GM13976 (cell line): ENCODE results near the gene SLC35E3.

Experiments used
- DNase-seq: peaks from one replicate; pipeline ENCODE4 v3.0.0; 2012; ENCODE audit warnings: low spot score
- in situ Hi-C: fragments of 300-500 bp; cut with MboI; formaldehyde crosslinking; loops from one replicate; pipeline ENCODE4 v1.12.0; 2022; ENCODE audit warnings: low sequenced_read_pairs, mixed read lengths, inconsistent platforms; ENCODE audit not compliant: unreplicated experiment
- TF ChIP-seq, protein P1 (sequence below): IDR thresholded peaks from 2 replicates; pipeline ENCODE4 v1.5.1; 2012; ENCODE audit warnings: borderline replicate concordance, mild to moderate bottlenecking; ENCODE audit not compliant: insufficient read depth; ENCODE audit errors: extremely low read depth, missing control alignments, control extremely low read depth

Gene SLC35E3

DNA sequence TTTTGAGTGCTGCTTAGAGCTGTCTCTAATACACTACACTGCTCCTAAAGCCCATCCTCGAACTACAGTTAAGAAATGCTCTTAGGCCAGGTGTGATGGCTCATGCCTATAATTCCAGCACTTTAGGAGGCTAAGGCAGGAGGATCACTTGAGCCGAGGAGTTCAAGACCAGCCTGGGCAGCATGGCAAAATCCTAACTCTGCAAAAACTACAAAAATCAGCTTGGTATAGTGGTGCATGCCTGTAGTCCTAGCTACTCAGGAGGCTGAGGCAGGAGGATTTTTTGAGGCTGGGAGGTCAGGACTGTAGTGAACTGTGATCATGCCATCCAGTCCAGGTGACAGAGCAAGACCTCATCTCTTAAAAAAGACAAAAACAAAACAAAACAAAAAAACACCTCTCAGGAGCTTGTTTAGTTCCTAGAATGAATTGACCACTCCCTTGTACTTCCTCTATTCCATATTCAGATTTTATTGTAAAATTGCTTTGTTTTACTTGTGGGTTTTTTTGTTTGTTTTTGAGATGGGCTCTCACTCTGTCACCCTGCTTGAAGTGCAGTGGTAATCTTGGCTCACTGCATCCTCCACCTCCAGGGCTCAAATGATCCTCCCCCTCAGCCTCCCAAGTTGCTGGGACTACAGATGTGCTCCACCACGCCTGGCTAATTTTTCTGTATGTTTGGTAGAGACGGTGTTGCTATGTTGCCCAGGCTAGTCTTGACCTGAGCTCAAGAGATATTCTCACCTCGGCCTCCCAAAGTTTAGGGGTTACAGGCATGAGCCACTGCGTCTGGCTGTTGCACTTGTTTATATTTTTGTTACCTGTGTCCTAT is 75.6 kb downstream of the SLC35E3 start:
- in situ Hi-C loops = no loop called here
- TF ChIP-seq, protein P1, sequence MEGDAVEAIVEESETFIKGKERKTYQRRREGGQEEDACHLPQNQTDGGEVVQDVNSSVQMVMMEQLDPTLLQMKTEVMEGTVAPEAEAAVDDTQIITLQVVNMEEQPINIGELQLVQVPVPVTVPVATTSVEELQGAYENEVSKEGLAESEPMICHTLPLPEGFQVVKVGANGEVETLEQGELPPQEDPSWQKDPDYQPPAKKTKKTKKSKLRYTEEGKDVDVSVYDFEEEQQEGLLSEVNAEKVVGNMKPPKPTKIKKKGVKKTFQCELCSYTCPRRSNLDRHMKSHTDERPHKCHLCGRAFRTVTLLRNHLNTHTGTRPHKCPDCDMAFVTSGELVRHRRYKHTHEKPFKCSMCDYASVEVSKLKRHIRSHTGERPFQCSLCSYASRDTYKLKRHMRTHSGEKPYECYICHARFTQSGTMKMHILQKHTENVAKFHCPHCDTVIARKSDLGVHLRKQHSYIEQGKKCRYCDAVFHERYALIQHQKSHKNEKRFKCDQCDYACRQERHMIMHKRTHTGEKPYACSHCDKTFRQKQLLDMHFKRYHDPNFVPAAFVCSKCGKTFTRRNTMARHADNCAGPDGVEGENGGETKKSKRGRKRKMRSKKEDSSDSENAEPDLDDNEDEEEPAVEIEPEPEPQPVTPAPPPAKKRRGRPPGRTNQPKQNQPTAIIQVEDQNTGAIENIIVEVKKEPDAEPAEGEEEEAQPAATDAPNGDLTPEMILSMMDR = no peak
- DNase-seq = no peak

DNA sequence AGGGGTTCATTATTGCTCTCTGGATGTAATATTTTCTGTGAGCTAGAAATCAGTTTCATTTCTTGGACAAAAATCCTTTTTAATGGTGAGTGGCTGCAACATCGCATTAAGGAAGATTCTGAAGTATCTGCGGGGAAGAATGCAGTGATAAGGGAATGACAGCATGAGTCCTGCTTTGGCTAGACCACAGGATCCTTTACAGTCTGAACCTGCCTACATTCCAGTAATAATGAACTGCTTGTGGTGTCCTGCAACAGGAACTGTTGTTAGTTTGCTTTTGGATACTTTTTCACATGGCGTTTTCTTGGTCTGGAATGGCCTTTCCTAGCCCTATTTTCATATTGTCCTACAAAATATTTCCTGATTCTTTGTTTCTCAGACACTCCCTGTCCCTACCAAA is 77.7 kb downstream of the SLC35E3 start:
- no peak for DNase-seq
- TF ChIP-seq, protein P1 = no peak
- in situ Hi-C loops = no loop called here

DNA sequence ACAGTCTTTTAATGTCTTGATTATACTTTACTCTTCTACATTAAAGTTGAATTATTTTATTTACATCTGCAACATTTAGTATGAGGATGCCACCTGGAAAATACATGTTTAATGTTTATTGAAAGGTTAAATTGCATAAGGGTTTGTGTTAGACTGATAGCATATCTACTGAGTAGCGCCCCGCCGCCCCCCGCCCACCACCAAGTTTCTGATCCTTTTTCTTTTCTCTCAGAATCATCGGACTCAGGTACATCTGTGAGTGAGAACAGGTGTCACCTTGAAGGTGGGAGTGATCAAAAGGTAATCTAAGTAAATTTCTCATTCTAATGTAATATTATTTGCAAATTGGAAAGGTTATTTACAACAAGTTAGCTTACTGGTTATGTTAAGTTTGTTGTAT is 78.2 kb downstream of the SLC35E3 start:
- DNase-seq = no peak
- TF ChIP-seq, protein P1 = no peak
- in situ Hi-C loops = no loop called here

DNA sequence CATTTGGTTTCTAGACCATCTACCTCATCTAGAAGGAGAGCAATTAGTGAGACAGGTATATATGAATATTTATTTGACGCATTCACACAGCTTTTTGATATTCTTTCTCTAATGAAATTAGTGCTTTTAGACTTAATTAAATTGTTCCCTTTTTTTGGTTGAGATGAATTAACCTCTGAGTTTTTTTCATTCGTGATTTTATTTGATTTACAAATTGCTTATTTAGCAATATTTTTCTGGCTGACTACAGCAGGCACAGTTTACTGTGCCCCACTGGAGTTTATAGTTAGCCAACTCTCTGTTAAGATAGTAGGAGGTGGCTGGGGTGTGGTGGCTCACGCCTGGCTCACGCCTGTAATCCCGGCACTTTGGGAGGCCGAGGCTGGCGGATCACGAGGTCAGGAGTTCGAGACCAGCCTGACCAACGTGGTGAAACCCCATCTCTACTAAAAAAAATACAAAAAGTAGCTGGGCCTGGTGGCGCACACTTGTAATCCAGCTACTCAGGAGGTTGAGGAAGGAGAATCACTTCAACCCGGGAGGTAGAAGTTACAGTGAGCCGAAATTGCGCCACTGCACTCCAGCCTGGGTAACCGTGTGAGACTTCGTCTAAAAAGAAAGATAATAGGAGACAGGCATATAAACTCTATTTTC is 78.7 kb downstream of the SLC35E3 start:
- in situ Hi-C loops = no loop called here
- TF ChIP-seq, protein P1 = no peak
- DNase-seq = no peak

DNA sequence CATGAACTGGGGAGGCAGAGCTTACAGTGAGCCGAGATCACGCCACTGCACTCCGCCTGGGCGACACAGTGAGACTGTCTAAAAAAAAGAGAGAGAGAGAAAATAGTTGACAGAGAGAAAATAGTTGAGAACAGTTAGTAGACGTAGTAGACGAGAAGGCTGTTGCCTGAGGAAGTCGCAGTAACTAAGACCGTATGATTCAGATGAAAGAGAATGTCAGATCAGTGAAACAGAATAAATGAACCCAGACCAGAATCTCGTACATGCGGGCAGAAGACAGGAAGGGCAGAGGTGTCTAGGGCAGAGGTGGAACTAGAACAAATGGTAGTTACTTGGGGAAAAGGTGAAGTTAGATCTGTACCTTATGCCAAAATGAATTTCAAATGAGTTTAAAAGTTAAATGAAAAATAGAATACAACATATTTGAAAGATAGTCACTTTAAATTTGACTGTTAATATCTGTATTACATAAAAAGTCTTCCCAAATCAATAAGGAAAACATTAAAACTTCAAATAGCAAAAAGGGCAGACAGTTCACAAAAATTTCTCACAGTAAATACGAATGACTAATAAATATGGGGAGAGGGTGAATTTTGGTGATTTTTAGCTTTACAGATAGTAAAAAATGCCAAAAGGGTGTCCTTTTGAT is 79.7 kb downstream of the SLC35E3 start:
- in situ Hi-C loops = no loop called here
- TF ChIP-seq, protein P1 = no peak
- no peak for DNase-seq

DNA sequence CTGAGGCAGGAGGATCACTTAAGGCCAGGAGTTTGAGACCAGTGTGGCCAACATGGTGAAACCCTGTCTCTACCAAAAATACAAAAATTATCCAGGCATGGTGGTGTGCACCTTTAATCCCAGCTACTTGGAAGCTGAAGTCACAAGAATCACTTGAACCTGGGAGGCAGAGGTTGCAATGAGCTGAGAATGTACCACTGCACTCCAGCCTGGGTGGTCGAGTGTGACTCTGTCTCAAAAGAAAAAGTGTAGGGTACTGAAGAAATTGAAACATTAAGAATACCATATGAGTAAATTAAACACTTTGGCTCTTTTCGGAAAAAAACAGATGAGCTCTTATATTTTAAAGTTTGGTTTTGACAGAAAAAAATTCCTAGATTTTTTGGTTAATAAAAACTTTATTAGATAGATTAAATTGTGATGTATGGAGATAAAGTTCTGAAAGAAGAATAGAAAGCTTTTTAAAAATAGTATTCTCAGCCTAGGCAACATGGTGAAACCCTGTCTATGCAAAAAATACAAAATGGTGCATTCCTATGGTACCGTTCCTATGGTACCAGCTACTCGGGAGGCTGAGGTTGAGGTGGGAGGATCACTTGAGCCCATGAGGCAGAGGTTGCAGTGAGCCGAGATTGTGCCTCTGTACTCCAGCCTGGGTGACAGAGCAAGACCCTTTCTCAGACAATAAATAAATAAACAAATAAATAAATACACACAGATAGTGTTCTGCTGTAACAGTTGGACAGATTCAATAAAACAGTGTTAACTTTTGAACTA is 82.1 kb downstream of the SLC35E3 start:
- no peak for DNase-seq
- TF ChIP-seq, protein P1 = no peak
- in situ Hi-C loops = no loop called here
